OCI-LY1 (cell line): ENCODE measurements around the gene MTG2.

Experiments
- EZH2 ChIP-seq: fragments of 200-600 bp; sonication (generic), shearing (Covaris generic); IDR thresholded peaks from 2 replicates; pipeline ENCODE4 v1.8.0; 2017; ENCODE audit warnings: borderline replicate concordance, mixed run types, mild to moderate bottlenecking, antibody characterized with exemption, low read length, moderate library complexity, mixed read lengths
- TF ChIP-seq, protein P1 (sequence below): fragments of 200-600 bp; sonication (generic), shearing (Covaris generic); IDR thresholded peaks from 2 replicates; pipeline ENCODE4 v1.5.1; 2017; ENCODE audit warnings: mild to moderate bottlenecking, antibody characterized with exemption, low read length, moderate library complexity, mixed read lengths

DNA sequence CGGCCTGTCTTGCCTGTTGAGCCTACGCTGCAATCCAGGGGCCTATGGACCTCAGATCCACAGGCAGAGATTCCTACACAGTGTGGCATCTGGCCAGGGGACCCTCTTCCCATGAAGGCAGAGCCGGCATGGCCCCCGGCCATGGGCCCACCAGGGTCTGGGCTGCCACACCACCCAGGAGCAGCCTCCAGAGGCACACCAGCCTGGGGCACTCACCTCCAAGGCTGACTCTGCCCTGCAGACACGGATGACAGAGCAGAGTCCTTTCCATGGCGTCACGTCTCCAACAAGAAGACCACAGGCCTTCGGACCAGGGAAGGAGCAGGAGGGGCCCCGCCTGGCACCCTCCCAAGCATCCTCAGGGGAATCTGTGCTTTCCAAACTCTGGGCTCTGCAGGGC lies 40.7 kb downstream of the MTG2 start:
- TF ChIP-seq, protein P1, sequence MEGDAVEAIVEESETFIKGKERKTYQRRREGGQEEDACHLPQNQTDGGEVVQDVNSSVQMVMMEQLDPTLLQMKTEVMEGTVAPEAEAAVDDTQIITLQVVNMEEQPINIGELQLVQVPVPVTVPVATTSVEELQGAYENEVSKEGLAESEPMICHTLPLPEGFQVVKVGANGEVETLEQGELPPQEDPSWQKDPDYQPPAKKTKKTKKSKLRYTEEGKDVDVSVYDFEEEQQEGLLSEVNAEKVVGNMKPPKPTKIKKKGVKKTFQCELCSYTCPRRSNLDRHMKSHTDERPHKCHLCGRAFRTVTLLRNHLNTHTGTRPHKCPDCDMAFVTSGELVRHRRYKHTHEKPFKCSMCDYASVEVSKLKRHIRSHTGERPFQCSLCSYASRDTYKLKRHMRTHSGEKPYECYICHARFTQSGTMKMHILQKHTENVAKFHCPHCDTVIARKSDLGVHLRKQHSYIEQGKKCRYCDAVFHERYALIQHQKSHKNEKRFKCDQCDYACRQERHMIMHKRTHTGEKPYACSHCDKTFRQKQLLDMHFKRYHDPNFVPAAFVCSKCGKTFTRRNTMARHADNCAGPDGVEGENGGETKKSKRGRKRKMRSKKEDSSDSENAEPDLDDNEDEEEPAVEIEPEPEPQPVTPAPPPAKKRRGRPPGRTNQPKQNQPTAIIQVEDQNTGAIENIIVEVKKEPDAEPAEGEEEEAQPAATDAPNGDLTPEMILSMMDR: no peak
- no peak for TF ChIP-seq EZH2
